ENCODE measurements around the gene KAZN.

The KAZN gene

DNA sequence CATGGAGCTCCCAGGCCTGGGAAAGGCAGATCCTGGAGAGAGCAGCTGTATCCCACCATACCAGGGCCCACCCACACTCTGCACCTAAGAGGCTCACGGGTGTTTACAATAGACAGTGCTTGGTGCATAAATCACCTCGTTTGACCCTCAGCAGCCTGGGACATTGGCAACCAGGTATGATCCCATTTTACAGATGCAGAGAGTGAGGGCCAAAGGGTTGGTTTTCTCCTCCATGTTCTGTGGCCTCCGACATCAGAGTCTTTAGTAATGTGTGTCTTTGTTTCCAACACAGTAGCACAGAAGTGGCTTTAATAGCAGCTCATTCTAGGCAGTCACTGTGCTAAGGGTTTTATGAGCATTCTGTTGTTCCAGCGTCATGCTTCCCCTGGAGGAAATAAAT, 176.5 kb downstream of the KAZN start:
- ATAC-seq: no peak
- H3K9me3 Mint-ChIP-seq: no peaks in the 10 kb centered on the region
- H3K4me3 Mint-ChIP-seq: no peak overlapping the region
- no peak for DNase-seq (ENCODE audit: low spot score in 2 of 2)
- H3K4me1 Mint-ChIP-seq: no peaks in the 10 kb centered on the region
- no peaks in the 10 kb centered on the region for H3K36me3 Mint-ChIP-seq
- no peak overlapping the region for H3K27ac Mint-ChIP-seq

DNA sequence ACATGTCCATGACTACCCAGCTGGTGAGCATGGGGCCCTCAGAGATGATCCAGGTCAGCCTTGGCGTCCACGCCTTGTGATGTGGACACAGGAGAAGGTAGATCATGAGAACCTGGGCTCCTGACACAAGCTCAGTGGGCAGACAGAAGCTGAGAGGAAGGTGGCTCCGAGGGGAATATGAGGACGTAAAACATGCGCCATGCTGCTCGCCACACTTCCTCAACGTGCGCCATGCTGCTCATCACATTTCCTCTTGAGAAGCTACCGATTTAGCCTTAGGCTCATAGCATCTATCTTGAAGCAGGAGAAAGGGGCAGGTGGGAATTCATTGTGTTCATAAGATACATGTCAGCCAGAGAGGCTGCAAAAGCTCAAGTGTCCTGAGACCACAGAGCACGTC, 176.9 kb downstream of the KAZN start:
- no peaks in the 10 kb centered on the region for H3K4me1 Mint-ChIP-seq
- no peaks in the 10 kb centered on the region for H3K9me3 Mint-ChIP-seq
- DNase-seq (ENCODE audit: low spot score in 2 of 2) (no peak), ATAC-seq (no peak)
- H3K4me3 Mint-ChIP-seq: no peak overlapping the region
- no peak overlapping the region for H3K27ac Mint-ChIP-seq
- no peaks in the 10 kb centered on the region for H3K36me3 Mint-ChIP-seq

DNA sequence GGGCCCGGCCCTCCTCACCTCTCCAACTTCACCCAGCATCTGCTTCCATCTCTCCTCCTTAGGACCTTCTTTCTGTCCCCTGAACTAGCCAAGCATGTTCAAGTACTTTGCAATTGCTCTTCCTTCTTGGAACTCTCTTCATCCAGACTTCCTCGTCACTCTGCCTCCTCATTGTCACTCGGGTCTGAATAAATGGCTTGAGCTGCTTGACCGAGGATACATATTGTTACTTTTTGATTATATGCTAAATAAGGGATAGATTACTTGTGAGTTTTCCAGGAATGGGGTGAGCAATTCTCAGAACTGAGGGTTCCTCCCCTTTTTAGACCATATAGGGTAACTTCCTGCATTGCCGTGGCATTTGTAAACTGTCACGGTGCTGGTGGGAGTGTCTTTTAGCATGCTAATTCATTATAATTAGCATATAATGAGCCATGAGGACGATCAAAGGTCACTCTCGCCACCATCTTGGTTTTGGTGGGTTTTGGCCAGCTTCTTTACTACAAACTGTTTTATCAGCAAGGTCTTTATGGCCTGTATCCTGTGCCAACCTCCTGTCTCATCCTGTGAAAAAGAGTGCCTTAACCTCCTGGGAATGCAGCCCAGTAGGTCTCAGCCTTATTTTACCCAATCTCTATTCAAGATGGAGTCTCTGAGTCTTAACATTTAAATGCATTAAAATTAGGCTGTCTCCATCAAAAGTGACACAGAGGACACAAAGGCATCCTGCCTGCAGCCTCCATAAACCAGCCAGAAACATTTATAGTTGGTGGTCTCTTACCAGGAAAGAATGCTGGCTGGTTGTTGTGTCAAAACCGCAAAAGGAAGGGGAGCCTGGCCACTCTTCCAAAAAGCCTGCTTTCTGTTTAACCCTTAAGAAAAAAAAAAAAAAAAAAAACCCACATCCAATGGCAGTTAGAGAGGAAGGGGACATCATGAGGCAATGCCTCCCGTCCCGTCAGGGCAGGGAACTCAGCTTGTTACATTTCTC, 179.3 kb downstream of the KAZN start:
- Mint-ChIP-seq H3K4me1 (no peaks in the 10 kb centered on the region), H3K4me3 (no peak overlapping the region), H3K27ac (no peak overlapping the region), H3K9me3 (no peaks in the 10 kb centered on the region), H3K36me3 (no peaks in the 10 kb centered on the region)
- ATAC-seq (no peak), DNase-seq (ENCODE audit: low spot score in 2 of 2) (no peak)

DNA sequence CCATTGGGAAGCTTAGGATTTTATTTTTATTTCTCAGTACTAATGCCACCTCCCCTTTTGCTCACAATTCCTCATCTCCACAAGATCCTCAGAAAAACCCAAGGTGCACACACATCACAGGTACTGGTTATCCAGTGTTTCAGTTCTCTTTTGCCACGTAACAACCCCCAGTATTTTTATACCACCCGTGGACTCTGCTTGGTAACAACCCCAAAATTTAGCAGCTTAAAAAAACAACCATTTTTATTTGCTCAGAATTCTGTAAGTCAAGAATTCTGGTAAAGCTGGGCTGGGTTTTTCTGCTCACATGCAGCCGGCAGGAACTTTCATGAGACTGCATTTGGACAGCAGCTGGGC, 180.0 kb downstream of the KAZN start:
- DNase-seq (ENCODE audit: low spot score in 2 of 2) (no peak), ATAC-seq (no peak)
- no peaks in the 10 kb centered on the region for H3K9me3 Mint-ChIP-seq
- no peak overlapping the region for H3K27ac Mint-ChIP-seq
- no peak overlapping the region for H3K4me3 Mint-ChIP-seq
- no peaks in the 10 kb centered on the region for H3K36me3 Mint-ChIP-seq
- no peaks in the 10 kb centered on the region for H3K4me1 Mint-ChIP-seq

DNA sequence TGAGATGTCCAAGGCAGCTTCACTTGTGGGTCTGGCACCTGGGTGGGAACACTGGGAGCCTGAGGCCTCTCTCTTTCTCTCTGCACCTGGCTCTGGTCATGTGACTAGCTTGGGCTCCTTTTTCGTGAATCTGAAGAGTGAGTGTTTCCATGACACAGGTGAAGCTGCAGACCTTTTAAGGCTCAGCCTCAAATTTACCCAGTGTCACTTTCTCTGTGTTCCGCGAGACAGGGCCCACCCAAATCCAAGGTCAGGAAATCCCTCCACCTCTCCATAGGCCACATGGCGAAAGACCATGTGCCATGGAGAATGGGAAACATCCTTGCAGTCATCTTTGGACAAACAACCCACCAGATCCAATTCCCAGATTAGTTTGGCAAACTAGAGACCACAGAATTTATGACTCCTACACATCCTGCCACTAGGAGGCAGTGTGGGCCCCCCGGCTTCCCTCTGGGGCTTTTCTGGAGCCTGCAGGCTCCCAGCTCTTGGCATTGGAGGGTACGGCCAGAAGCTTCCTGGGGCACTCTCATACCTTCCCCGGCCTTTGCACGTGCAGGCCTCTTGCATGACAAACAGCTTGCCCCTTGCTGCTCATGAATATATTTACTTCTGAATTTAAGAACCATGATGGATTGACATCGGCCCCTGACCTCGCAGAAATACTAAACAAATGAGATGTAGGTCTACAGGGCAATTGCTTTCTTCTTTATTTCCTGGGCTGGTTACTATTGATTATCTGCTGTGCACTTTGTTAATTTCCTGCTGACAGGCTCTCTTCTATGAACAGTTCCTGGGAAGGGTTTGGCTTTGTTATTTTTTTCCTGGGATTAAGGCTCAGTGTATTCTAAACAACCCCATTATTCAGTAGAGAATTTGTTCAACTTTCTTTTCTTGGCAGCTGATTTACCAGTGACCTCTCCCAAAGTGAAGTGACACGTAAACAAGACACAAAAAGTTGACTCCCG, 180.7 kb downstream of the KAZN start:
- H3K27ac Mint-ChIP-seq: no peak overlapping the region
- no peak overlapping the region for H3K4me3 Mint-ChIP-seq
- ATAC-seq (no peak), DNase-seq (ENCODE audit: low spot score in 2 of 2) (peak; percentile 14 to 57)
- no peaks in the 10 kb centered on the region for H3K4me1 Mint-ChIP-seq
- H3K9me3 Mint-ChIP-seq: no peaks in the 10 kb centered on the region
- H3K36me3 Mint-ChIP-seq: no peaks in the 10 kb centered on the region

DNA sequence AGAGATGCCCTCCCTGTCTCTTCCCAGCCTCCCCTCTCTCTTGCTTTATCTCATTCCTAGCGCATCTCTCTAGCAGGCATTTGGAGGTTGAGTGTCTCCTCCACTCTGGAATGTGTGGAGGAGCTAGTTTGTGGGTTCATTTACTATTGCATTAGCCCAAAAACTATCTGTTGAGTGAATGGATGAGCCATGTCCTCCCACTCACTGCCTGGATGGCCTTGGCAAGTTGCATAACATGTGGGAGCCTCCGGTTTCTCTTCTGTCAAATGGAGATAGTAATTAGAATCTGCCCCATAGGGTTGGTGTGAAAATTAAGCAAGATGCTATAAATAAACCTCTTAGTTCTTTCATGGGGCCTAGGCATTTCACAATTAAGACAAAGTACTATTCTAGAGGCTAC, 181.8 kb downstream of the KAZN start:
- Mint-ChIP-seq H3K4me1 (no peaks in the 10 kb centered on the region), H3K27ac (no peak overlapping the region), H3K36me3 (no peaks in the 10 kb centered on the region), H3K9me3 (no peaks in the 10 kb centered on the region), H3K4me3 (no peak overlapping the region)
- DNase-seq (ENCODE audit: low spot score in 2 of 2) (no peak), ATAC-seq (no peak)

DNA sequence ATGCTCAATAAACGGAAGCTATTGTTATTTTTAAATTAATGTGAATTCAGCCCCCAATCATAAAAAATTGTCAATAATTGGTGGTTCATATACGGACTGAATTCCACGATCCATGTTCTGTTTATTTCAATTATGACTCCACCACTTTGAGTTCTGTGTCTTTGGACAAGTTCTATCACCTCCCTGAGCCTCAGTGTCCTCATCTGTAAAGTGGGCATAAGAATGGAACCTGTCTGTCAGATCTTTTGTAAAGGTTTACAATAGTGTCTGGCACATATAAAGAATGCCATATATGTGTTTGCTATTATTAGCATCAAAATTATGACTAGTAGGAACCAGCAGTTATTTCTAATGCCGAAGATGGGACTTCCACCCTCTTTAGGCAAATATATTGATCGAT, 183.3 kb downstream of the KAZN start:
- no peaks in the 10 kb centered on the region for H3K9me3 Mint-ChIP-seq
- no peaks in the 10 kb centered on the region for H3K4me1 Mint-ChIP-seq
- no peak for ATAC-seq
- DNase-seq (ENCODE audit: low spot score in 2 of 2): no peak
- H3K27ac Mint-ChIP-seq: no peak overlapping the region
- H3K36me3 Mint-ChIP-seq: no peaks in the 10 kb centered on the region
- H3K4me3 Mint-ChIP-seq: no peak overlapping the region

DNA sequence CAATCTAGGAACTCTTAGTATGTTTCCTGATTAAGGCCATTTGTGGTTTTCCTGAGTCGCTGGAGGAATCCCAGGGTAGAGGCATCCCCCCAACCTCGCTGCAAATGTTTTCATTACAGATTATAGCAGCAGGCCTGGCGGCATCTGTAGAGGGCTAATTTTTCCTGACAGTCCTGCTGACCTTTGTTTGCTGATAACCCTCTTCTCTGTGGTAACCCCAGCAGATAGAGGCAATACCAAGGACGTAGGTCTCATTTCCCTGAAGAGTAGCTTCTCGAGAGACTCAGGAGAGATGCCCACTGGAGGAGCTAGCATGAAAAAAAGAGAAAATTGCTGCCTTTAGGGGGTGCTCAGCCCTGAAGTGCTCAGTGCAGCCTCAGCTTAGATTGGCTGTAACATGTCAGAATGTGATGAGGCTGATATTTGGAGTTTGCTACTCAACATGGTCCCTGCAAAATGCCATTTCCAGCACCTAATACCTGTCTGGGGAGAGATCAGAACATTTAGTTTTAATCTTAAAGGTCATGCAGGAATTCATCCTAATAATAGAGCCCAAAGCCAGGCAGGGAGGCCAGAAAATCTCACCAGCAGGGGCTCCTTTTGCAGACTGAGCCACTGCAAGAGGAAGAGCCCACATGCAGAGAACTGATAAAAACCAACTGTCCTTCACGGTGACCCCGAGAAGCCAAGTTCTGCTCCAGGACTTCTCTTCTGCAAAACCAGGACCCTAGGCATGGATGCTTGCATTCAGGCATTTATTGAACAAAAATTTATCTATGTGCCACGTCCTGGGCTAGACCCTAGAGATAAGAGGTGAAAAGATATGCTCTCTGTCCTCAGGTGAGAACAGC, 184.5 kb downstream of the KAZN start:
- ATAC-seq: no peak
- no peak for DNase-seq (ENCODE audit: low spot score in 2 of 2)
- Mint-ChIP-seq H3K4me3 (no peak overlapping the region), H3K36me3 (no peaks in the 10 kb centered on the region), H3K27ac (no peak overlapping the region), H3K9me3 (no peaks in the 10 kb centered on the region), H3K4me1 (no peaks in the 10 kb centered on the region)

DNA sequence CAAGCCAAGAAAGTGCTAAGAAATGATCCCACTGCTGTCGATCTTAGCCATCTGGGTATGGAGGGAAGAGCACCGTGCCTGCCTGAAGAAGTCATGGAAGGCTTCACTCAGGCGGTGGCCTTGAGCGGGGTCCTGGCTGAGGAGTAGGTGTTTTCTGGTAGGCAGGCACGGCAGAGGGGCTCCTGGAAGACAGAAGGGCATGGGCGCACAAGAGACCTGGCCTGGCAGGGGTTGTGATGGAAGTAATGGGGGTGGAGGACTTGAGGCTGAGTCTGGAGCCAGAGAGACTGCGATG, 185.1 kb downstream of the KAZN start:
- no peak overlapping the region for H3K27ac Mint-ChIP-seq
- no peak for DNase-seq (ENCODE audit: low spot score in 2 of 2)
- no peaks in the 10 kb centered on the region for H3K36me3 Mint-ChIP-seq
- no peaks in the 10 kb centered on the region for H3K4me1 Mint-ChIP-seq
- ATAC-seq: no peak
- H3K9me3 Mint-ChIP-seq: no peaks in the 10 kb centered on the region
- no peak overlapping the region for H3K4me3 Mint-ChIP-seq

DNA sequence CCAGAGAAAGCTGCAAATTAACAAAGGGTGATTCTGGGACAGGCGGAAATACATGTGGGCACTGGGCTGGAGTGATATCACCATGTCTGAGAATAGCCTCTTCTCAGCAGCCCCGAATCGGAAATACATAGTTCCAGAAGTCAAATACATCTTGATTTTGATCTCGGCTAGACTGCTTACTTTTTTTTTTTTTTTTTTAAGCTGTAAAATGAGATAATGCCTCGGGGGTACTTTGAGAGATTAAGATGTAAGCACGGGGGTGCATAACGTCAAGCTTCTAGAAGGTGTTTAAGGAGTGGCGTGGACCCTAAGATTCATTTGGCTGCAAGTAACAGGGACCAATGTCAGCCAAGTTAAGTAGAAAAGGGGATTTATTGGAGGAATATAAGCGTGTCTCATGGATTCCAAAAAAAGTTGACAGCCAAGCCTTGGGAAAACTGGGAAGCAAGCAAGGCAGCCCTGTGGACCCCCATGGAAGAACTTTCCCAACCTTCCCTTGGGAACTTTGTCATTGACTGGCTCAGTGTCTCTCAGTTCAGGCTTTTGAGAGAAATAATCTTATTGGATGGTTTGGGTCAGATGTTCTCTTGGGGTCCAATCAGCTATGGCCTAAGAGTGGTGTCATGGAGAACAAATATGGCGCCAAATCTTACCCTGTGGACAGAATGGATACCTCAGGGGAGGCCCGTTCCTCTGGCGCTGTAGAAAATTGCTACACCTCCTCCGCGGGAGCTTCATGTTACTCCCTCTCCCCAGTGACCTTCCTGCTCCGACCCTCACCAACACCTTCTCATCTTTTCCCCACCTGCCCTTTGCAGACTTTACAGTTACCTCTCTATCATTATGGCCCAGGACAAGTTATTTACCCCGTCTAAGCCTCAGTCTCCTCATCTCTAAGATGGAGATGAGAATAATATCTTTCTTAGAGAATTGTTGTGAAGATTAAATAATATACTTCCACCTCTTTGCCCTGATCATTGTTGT, 186.6 kb downstream of the KAZN start:
- no peaks in the 10 kb centered on the region for H3K9me3 Mint-ChIP-seq
- no peak overlapping the region for H3K4me3 Mint-ChIP-seq
- H3K4me1 Mint-ChIP-seq: no peaks in the 10 kb centered on the region
- DNase-seq (ENCODE audit: low spot score in 2 of 2) (no peak), ATAC-seq (no peak)
- H3K27ac Mint-ChIP-seq: no peak overlapping the region
- H3K36me3 Mint-ChIP-seq: no peaks in the 10 kb centered on the region

DNA sequence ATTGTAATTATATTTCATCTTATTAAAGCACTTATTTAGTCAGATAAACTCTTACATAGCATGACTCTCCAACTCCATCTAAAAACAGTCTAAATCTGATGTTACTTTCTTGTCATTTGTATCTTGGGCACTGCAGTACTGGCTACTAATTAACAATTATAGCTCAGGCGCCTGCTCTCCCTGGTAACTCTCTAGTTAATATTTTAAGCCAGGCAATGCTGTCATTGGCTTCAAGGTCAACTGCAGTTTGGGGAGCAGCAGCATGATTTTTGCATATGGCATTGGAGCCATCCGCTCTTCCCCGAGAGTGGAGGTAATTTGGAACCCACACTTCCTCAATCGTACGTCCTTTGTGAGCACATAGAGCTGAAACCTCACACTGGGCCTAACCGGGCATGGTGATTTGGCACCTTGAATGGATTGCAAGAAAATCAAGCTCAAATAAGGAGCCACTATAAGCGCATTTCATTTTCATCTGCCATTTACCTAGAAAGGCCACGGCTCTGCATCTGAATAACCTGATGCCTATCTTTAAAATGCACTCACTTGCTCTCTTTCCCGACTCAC, 187.7 kb downstream of the KAZN start:
- H3K9me3 Mint-ChIP-seq: no peaks in the 10 kb centered on the region
- no peaks in the 10 kb centered on the region for H3K36me3 Mint-ChIP-seq
- no peak for DNase-seq (ENCODE audit: low spot score in 2 of 2)
- no peak overlapping the region for H3K27ac Mint-ChIP-seq
- no peak for ATAC-seq
- no peaks in the 10 kb centered on the region for H3K4me1 Mint-ChIP-seq
- no peak overlapping the region for H3K4me3 Mint-ChIP-seq

DNA sequence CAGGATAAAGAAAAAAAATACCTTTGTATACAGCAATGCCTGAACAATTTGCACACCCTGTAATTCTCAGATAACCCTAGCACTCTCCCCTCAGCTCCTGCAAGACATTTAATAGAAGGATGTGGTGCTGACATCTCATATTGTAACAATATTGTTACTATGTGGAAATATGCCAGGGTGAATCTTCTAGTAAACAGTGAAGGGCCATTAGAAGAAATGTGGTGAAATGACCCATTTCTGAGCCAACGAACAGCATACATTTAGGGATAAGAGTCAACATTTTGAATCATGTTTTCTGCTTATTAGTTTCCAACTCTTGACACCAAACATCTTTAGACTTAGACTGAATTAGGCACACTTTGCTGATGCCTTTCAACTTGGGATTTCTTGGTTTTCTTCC, 188.2 kb downstream of the KAZN start:
- no peaks in the 10 kb centered on the region for H3K4me1 Mint-ChIP-seq
- H3K9me3 Mint-ChIP-seq: no peaks in the 10 kb centered on the region
- ATAC-seq: no peak
- H3K27ac Mint-ChIP-seq: no peak overlapping the region
- no peak for DNase-seq (ENCODE audit: low spot score in 2 of 2)
- H3K36me3 Mint-ChIP-seq: no peaks in the 10 kb centered on the region
- H3K4me3 Mint-ChIP-seq: no peak overlapping the region

DNA sequence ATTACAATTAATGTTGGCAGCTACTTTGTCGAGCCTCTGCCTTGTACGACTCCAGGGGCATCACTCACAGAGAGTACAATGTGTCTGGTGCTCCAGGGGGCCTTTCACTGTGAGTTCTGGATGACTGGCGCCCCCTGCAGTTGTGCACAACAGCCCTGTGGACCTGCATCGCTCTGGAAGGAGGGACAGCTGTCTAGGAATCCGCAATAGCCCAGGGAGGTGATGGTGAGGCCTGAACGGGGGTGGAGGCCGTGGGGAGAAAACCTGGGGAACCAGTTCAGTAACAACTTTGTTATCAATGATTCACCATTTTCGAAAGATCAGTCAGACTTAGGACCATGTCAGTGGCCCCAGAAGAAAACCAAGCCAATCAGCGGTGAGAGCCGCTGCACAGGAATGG, 189.1 kb downstream of the KAZN start:
- Mint-ChIP-seq H3K9me3 (no peaks in the 10 kb centered on the region), H3K27ac (no peak overlapping the region), H3K36me3 (no peaks in the 10 kb centered on the region), H3K4me3 (no peak overlapping the region), H3K4me1 (no peaks in the 10 kb centered on the region)
- DNase-seq (ENCODE audit: low spot score in 2 of 2) (no peak), ATAC-seq (no peak)

DNA sequence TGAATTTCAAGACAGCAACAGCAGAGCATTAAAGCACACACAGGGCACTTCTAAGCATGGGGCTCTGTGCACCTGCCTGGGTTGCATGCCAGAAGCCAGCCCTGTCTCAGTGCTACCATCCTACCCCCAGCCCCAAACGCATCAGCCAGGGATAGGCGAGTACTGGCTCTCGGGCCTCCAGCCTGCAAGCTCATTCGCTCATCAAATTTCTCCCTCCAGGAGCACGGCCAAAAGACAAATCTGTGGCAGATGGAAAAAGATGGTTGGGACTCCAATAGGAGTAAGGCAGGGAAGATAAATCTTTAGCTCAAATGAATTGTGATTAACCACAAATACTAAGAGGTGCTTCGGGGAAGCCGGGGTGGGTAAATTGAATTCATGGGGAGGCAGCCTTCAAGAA, 189.6 kb downstream of the KAZN start:
- no peaks in the 10 kb centered on the region for H3K9me3 Mint-ChIP-seq
- no peak for DNase-seq (ENCODE audit: low spot score in 2 of 2)
- no peak overlapping the region for H3K27ac Mint-ChIP-seq
- no peaks in the 10 kb centered on the region for H3K36me3 Mint-ChIP-seq
- H3K4me3 Mint-ChIP-seq: no peak overlapping the region
- no peak for ATAC-seq
- H3K4me1 Mint-ChIP-seq: no peaks in the 10 kb centered on the region
